Bronchial epithelial cell (primary cell): ENCODE data around the gene IL4R. TPM values are rescaled to one million over a fixed set of nuclear protein-coding genes. Genes with fewer than 3 reads are reported as not detected.

Experiments used
- DNase-seq: peaks from one replicate; pipeline ENCODE4 v3.0.0-alpha.2; 2010; ENCODE audit warnings: low read depth
- FAIRE-seq: peaks from 2 replicates; lab custom pipeline; 2011; peaks lifted over from hg19 to GRCh38; lab: Jason Lieb, UNC
- H3K27me3 ChIP-seq: 2 replicates; pipeline ENCODE4 v1.5.1; 2011; ENCODE audit warnings: low read length; ENCODE audit not compliant: control insufficient read depth, insufficient read depth
- H3K36me3 ChIP-seq: 2 replicates; pipeline ENCODE4 v1.5.1; 2011; ENCODE audit warnings: low read length; ENCODE audit not compliant: control insufficient read depth, insufficient read depth
- H3K4me3 ChIP-seq: 2 replicates; pipeline ENCODE4 v1.5.1; 2011; ENCODE audit warnings: mild to moderate bottlenecking, low read depth, low read length, control low read depth
- CTCF ChIP-seq: IDR thresholded peaks from 2 replicates; pipeline ENCODE4 v1.5.1; 2011; ENCODE audit warnings: mild to moderate bottlenecking, moderate library complexity, low read length, control low read depth, inconsistent platforms; ENCODE audit not compliant: insufficient read depth, severe bottlenecking
- total RNA-seq: library from RNA; depleted of rRNA; stranded (reverse); fragments of >200 nt; gene quantifications from 2 replicates; pipeline ENCODE4 v1.2.1, GENCODE V29; 2014

Gene IL4R
- total RNA-seq, 1 donor from 2014 or later, result 25.8 TPM

GRCh38 chr16:27366687-27367460 lies 53.1 kb downstream of the IL4R start:
- TF ChIP-seq CTCF, result no peak
- Histone ChIP-seq H3K4me3 (no peak overlapping the region), H3K36me3 (peaks cover 14% of the 10 kb centered on the region), H3K27me3 (no peaks in the 10 kb centered on the region)
- no peak for FAIRE-seq
- peak; percentile 12 for DNase-seq

- Histone ChIP-seq H3K4me3 (no peak overlapping the region), H3K36me3 (peaks cover 8% of the 10 kb centered on the region), H3K27me3 (no peaks in the 10 kb centered on the region)
- TF ChIP-seq CTCF, result peak; percentile 97
- FAIRE-seq, result peak; percentile 28
- DNase-seq, result peak; percentile 69
Measured at GRCh38 chr16:27367461-27368357, 53.9 kb downstream of the IL4R start.

- Histone ChIP-seq H3K36me3 (peaks cover 2% of the 10 kb centered on the region), H3K4me3 (no peak overlapping the region), H3K27me3 (no peaks in the 10 kb centered on the region)
- no peak for TF ChIP-seq CTCF
- DNase-seq (no peak), FAIRE-seq (no peak)
Measured at GRCh38 chr16:27368358-27368722, 54.6 kb downstream of the IL4R start.

- TF ChIP-seq CTCF, result no peak
- Histone ChIP-seq H3K4me3 (no peak overlapping the region), H3K27me3 (no peaks in the 10 kb centered on the region), H3K36me3 (no peaks in the 10 kb centered on the region)
- FAIRE-seq (peak; percentile 72), DNase-seq (no peak)
Measured at GRCh38 chr16:27369806-27370205, 56.0 kb downstream of the IL4R start.

GRCh38 chr16:27370318-27370717 lies 56.5 kb downstream of the IL4R start:
- no peak for TF ChIP-seq CTCF
- no peak for FAIRE-seq
- Histone ChIP-seq H3K4me3 (no peak overlapping the region), H3K27me3 (no peaks in the 10 kb centered on the region), H3K36me3 (no peaks in the 10 kb centered on the region)
- no peak for DNase-seq
